ENCODE results near the gene TNFRSF14.

DNA sequence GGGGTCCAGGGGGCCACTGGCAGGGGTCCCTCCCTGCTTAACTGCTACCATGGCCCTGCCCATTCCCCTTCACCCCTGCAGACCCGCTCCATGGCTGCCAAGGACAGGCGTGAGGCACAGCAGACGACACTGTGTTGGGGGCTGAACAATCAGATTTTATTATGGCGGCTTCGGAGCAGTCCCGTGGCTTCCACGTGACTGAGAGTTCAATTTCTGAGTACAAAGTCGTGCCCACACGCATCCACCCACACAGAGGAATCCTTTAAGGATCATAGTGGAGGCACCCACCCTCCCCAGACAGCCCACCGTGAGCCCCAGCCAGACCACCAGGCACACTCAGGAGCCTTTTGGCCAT, 27.6 kb upstream of the TNFRSF14 start:
- TF ChIP-seq, protein P1, sequence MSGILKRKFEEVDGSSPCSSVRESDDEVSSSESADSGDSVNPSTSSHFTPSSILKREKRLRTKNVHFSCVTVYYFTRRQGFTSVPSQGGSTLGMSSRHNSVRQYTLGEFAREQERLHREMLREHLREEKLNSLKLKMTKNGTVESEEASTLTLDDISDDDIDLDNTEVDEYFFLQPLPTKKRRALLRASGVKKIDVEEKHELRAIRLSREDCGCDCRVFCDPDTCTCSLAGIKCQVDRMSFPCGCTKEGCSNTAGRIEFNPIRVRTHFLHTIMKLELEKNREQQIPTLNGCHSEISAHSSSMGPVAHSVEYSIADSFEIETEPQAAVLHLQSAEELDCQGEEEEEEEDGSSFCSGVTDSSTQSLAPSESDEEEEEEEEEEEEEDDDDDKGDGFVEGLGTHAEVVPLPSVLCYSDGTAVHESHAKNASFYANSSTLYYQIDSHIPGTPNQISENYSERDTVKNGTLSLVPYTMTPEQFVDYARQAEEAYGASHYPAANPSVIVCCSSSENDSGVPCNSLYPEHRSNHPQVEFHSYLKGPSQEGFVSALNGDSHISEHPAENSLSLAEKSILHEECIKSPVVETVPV (CRISPR knock-in tag; IDR thresholded peaks at IDR 0.05), result no peak
- TF ChIP-seq ZFP3 (CRISPR knock-in tag; IDR thresholded peaks at IDR 0.05) (no peak), ZFP30 (CRISPR knock-in tag; IDR thresholded peaks at IDR 0.05) (no peak)

Measured in SK-N-SH treated with all-trans-retinoic acid at 6 μM for 48 hours (cell line).